ENCODE measurements around the gene TOMM6.
"Not testable (repeated sequence)": the region's sequence is repeated elsewhere in the genome, so short reads cannot be mapped to it uniquely, and the experiment has no call there.

Gene TOMM6

DNA sequence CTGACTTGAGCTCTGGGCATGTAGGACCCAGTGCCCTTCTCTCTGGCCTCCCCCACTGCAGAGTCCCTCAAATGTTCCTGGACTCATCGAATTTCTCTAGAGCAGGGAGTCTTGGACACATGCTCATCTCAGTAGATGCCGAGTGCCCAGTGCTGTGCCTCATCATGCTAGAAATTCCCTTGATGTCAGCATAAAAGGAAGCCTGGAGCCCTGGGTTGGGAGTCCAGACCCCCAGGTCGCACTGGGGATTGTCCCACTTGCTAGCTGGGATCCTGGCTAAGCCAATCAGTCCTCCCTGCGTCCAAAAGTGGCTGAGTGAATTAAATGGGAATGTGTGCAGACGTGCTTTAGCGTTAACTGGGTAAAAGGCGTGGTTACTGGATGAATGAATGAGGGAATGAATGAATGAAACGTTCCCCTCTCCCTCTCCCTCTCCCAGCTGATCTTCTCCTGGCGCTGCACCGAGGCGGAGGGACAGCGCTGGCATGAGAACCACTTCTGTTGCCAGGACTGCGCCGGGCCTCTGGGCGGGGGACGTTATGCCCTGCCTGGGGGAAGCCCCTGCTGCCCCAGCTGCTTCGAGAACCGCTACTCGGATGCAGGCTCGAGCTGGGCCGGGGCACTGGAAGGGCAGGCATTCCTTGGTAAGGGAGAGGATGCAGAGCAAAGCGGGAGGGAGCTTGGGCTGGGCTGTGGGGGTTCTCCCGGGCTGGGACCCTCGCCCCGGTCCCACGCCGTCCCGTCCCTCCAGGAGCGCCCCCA lies 1.6 kb upstream of the TOMM6 start:
- no peak for DNase-seq

DNA sequence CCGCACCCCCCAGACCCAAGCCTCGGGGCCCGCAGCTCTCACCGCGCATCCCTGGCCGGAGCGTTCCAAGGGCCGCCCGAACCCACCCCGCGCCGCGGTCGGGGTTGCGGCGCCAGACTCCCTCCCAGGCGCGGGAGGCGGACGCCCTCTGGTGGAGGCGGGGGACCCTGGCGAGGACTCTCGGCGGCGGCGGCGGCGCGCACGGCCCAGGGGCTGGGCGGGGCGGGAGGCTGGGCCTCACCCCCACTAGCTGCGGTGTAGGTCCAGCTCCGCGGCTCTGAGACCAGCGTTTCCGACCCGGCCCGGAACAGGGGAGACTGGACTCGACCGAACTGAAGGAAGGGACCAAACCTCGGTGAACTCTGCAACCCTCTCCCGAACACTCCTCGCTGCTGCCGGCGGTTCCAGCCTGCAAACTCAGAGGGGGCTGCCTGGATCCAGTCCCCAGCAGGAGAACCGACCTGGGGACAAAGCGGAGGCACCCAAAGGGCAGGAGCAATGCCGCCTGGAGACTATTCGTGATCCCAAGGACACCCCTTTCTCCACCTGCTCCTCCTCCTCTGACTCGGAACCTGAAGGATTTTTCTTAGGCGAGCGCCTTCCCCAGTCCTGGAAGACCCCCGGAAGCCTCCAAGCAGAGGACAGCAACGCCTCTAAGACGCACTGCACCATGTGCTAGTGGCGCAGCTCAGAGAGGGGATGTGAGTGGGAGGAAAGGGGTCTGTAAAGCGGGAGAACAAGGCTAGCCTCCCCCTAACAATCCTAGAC lies 859 bp upstream of the TOMM6 start:
- peak; percentile 71 for DNase-seq

GRCh38 chr6:41789390-41789724 lies 1.9 kb downstream of the TOMM6 start:
- no peak for DNase-seq

DNA sequence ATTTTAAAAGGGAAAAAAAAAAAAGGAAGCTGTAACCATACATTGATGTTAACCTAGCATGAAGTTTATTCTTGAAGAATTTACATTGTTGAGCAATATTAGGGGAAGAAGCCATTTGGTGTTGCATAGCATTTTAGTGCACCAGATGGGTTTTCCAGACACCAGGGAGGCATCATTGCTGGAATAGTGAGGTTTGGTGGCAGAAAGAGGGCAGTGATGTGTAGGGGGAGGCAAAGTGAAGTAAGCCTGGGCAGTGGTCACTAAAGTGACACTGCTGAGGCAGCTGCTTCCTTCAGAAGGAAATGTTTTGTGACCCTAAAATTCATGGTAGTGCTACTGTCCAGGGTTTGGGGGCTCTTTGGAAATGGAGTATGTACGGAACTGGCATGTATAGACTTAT lies 2.6 kb downstream of the TOMM6 start:
- no peak for DNase-seq

- DNase-seq = no peak
Measured at GRCh38 chr6:41791305-41791704, 3.8 kb downstream of the TOMM6 start.

- no peak for DNase-seq
Measured at GRCh38 chr6:41791984-41792383, 4.5 kb downstream of the TOMM6 start.

DNA sequence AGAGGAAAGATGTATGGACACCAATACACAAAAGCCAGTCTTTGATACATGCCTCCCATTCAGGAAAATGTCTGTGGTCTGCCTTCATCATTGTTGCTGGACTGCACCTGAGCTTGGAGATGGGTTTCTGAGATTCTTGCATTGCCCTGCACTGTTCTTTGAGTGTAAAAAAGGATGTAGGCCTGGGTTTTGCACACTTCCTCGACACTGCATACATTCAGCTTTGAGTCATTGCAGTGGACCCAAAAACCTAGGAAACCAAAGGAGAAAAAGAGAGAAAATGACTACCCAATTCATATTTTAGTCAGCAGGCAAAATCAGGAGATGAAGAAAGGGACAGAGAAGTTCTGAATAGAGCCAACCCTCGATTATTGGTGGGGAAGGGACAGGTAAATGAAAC lies 9.0 kb downstream of the TOMM6 start:
- no peak for DNase-seq

- DNase-seq = no peak
Measured at GRCh38 chr6:41798901-41799558, 11.5 kb downstream of the TOMM6 start.

GRCh38 chr6:41799559-41799911 lies 12.0 kb downstream of the TOMM6 start:
- no peak for DNase-seq

- no peak for DNase-seq
Measured at GRCh38 chr6:41801380-41801779, 13.9 kb downstream of the TOMM6 start.

DNA sequence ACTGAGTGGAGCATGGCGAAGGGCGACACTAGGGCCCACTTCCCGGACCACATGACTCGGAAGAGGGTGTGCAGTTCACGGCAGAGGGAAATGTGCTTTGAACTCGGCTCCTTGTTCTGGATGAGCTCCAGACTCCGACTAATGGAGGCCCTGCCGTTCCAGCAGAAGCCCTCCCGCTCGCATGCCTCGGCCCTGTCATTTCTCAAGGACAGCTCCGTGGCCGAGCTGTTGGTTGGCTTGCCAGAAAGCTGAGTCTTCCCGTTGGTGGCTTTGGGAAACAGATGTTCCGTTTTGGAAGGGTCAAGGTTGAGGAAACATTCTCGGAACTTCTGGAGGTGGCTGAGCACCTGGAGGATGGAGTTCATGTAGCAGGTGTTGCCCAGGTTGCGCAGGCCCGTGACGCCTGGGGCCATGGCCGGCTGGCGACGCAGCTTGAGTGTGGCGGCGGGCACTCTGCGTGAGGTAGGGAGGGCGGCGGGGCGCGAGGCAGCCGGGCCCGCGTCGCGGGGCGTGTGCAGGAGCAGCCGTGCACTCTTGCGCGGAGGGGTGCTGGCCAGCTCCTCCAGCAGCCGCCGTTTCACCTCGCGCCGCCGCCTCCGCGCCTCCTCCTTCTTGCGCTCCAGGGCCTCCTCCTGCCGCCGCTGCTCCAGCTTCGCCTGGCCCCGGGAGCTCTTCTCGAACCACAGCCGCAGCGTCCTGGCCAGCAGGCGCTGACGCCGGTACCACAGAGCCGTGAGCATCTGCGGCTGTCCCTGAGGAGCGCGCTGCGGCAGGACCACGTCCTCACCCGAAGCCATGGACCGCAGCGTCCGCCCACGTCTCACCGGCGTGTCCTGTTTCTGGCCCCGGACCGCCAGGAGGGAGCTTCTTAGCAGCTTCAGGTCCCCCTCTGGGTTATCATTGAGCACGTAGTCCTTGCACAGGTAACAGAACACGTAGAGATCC lies 18.6 kb downstream of the TOMM6 start:
- no peak for DNase-seq

GRCh38 chr6:41811095-41811494 lies 23.6 kb downstream of the TOMM6 start:
- DNase-seq = no peak

GRCh38 chr6:41811946-41812345 lies 24.5 kb downstream of the TOMM6 start:
- DNase-seq = not testable (repeated sequence)

GRCh38 chr6:41813469-41813868 lies 26.0 kb downstream of the TOMM6 start:
- no peak for DNase-seq

GRCh38 chr6:41813956-41814355 lies 26.5 kb downstream of the TOMM6 start:
- no peak for DNase-seq

GRCh38 chr6:41814629-41815028 lies 27.1 kb downstream of the TOMM6 start:
- DNase-seq = no peak

DNA sequence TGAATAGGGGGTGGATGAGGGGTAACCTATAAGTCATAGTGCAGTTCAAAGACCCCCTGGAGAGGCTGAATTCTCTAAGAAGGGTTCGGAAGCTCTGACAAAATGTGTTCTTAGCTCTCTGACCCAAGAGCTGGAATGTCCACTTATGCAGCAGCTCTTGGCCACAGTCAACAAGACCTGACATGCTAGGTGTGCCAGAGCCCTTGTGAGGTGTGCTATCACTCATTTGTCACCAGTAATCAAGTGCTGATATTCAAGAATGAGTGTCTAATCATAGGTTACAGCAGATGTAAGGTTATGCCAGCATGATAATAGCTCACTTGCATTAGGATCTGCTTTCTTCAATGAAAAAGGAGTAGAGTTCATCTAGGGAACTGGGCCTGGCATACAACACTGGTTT lies 28.1 kb downstream of the TOMM6 start:
- DNase-seq = no peak

GRCh38 chr6:41818271-41819054 lies 31.0 kb downstream of the TOMM6 start:
- DNase-seq = no peak

- DNase-seq = no peak
Measured at GRCh38 chr6:41821266-41821665, 33.8 kb downstream of the TOMM6 start.

DNA sequence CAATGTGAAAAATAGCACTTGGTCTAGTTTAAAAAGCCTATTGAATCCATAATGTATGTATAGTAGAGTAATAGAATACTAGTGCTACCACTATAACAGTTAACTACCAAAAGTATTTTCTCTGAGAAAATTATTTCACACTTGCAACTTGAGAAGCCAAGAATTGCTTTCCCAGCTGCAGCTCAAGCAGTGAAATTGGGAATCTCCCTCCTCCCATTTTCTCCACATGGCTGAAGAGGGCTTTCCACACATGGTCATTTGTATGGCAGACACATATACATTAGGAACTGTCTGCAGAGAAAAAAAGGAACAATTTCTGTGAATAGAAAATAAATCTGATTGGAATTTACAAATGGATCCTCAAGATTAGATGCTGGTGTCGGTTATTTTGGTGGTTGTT lies 34.5 kb downstream of the TOMM6 start:
- DNase-seq = no peak

DNA sequence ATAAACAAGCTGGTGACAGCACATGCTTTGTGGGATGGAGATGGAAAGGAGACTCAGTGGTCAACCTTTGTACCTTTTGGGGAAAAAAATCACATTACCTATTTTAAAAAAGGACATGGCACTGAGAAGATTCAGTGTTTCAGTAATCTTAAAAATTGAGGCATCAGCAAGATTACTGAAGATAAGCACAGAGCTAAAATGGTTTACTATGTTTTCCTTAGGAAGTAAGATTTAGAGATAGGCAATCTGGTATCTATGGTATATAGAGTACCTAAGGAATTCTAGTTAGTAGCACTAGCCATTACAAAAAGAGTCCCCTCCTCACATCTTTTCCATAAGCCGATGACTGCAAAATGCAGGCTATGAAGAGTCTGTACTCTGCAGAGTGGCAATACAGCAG lies 35.7 kb downstream of the TOMM6 start:
- no peak for DNase-seq
